ENCODE results near the gene OR2S2.

The OR2S2 gene

DNA sequence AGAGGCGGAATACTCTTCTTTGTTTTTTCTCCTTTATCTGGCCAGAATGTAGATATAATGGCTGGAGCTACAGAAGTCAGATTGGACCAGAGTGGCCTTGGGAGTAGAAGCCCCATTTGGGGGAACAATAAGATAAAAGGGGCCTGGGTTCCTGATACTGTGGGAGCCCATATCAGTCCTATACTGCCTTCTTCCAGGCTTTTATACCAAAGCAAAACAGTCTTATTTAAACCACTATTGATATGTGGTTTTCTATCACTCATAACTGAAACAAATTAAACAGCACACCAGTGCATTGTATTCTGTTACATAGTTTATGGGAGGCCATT lies 34.4 kb downstream of the OR2S2 start:
- TF ChIP-seq SIN3A (IDR thresholded peaks at IDR 0.05; ENCODE audit: borderline replicate concordance, insufficient read depth, low read length) (no peak), TAF1 (IDR thresholded peaks at IDR 0.05; ENCODE audit: borderline replicate concordance, insufficient read depth, low read length) (no peak), POLR2AphosphoS5 (IDR thresholded peaks at IDR 0.05; ENCODE audit: low read depth, low read length) (no peak), FOXP2 (optimal IDR thresholded peaks at IDR 0.05; ENCODE audit: borderline replicate concordance, extremely low read depth, extremely low read length, insufficient read depth) (no peak)
- TF ChIP-seq, protein P1, sequence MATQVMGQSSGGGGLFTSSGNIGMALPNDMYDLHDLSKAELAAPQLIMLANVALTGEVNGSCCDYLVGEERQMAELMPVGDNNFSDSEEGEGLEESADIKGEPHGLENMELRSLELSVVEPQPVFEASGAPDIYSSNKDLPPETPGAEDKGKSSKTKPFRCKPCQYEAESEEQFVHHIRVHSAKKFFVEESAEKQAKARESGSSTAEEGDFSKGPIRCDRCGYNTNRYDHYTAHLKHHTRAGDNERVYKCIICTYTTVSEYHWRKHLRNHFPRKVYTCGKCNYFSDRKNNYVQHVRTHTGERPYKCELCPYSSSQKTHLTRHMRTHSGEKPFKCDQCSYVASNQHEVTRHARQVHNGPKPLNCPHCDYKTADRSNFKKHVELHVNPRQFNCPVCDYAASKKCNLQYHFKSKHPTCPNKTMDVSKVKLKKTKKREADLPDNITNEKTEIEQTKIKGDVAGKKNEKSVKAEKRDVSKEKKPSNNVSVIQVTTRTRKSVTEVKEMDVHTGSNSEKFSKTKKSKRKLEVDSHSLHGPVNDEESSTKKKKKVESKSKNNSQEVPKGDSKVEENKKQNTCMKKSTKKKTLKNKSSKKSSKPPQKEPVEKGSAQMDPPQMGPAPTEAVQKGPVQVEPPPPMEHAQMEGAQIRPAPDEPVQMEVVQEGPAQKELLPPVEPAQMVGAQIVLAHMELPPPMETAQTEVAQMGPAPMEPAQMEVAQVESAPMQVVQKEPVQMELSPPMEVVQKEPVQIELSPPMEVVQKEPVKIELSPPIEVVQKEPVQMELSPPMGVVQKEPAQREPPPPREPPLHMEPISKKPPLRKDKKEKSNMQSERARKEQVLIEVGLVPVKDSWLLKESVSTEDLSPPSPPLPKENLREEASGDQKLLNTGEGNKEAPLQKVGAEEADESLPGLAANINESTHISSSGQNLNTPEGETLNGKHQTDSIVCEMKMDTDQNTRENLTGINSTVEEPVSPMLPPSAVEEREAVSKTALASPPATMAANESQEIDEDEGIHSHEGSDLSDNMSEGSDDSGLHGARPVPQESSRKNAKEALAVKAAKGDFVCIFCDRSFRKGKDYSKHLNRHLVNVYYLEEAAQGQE (IDR thresholded peaks at IDR 0.05; ENCODE audit: insufficient read depth in 1 of 2, low read depth in 2 of 2, low read length in 2 of 2), result no peak

DNA sequence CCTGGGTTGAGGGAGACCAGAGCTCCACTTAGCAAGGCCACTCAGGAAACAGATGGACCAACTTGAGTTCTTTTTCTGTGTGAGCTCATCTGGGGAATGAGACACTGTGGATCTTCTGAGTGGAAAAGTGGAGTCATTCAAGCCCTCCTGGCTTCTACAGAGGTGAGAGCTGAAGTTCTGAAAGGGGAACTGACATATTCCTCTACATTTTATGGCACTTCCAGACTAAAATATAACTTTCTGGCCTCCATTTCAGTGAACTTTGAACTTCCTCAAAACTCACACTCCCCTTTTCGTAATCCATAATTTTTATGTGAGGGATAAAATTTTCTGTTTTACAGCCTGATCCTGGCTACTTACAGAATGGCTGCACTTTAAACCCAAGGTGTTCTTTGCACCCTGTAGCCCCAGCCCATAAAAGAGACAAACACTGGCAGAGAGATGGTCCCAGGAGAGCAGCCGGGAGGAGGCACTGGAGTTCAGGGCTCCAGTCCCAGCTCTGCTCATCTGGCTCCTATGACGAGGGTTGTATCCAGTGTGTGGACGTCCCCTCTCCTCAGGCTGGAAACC lies 37.8 kb downstream of the OR2S2 start:
- no peak for TF ChIP-seq POLR2AphosphoS5 (IDR thresholded peaks at IDR 0.05; ENCODE audit: low read depth, low read length)
- TF ChIP-seq FOXP2 (optimal IDR thresholded peaks at IDR 0.05; ENCODE audit: borderline replicate concordance, extremely low read depth, extremely low read length, insufficient read depth), result no peak
- TF ChIP-seq TAF1 (IDR thresholded peaks at IDR 0.05; ENCODE audit: borderline replicate concordance, insufficient read depth, low read length), result no peak
- TF ChIP-seq, protein P1 (IDR thresholded peaks at IDR 0.05; ENCODE audit: insufficient read depth in 1 of 2, low read depth in 2 of 2, low read length in 2 of 2), result no peak
- no peak for TF ChIP-seq SIN3A (IDR thresholded peaks at IDR 0.05; ENCODE audit: borderline replicate concordance, insufficient read depth, low read length)

DNA sequence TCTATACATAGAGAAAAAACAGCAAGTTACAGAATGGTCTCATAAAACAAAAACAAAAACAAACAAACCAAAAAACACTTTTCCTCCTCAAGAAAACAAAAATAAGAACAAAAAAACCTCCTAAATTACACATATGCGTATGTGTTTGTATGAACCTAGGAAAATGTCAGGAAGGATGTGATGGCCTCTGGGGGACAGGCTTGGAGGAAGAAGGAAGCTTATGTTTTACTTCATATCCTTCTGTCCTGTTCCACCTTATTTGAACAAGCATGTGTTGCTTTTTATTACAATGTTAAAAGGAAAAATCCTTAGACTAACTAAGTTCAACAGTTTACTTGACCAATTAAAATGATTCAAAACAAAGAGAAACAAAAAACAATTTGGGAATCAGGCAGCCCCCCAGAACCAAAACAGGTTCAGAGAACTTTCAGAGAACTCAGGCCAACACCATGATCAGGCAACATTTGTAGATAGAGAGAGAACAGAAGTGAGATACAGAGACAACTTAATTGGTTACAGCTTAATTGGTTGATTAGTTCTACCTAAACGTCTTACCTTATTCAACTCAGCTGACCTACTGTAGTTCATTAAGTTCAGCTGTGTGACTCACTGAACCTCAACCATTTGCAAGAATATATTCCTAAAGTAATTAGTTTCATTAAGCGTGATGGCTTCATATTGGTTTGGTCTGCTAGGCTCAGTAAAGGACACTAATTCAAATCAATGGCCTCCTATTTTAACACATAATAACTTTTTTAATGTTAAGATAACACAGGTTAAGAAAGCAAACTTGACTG lies 38.5 kb downstream of the OR2S2 start:
- TF ChIP-seq, protein P1 (IDR thresholded peaks at IDR 0.05; ENCODE audit: insufficient read depth in 1 of 2, low read depth in 2 of 2, low read length in 2 of 2), result no peak
- TF ChIP-seq POLR2AphosphoS5 (IDR thresholded peaks at IDR 0.05; ENCODE audit: low read depth, low read length) (no peak), TAF1 (IDR thresholded peaks at IDR 0.05; ENCODE audit: borderline replicate concordance, insufficient read depth, low read length) (no peak), FOXP2 (optimal IDR thresholded peaks at IDR 0.05; ENCODE audit: borderline replicate concordance, extremely low read depth, extremely low read length, insufficient read depth) (no peak), SIN3A (IDR thresholded peaks at IDR 0.05; ENCODE audit: borderline replicate concordance, insufficient read depth, low read length) (no peak)

DNA sequence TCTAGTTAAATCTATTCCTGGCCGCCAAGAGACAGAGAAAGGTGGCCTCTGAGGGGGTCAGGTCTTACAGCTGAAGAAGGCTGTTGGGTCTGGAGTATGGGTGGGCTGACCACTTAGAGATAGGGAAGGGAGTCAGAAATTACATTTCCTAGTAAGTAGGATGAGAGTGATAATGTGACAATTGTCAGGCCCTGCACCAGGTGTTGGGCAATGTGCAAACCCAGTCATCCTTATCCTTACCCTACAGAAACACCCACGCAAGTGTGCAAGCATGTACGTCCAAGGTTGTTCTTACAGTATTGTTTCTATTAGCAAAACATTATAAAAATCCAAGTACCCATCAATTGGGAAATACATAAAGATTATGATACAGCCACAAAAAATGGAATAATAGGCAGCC lies 39.2 kb downstream of the OR2S2 start:
- no peak for TF ChIP-seq POLR2AphosphoS5 (IDR thresholded peaks at IDR 0.05; ENCODE audit: low read depth, low read length)
- TF ChIP-seq FOXP2 (optimal IDR thresholded peaks at IDR 0.05; ENCODE audit: borderline replicate concordance, extremely low read depth, extremely low read length, insufficient read depth), result no peak
- TF ChIP-seq SIN3A (IDR thresholded peaks at IDR 0.05; ENCODE audit: borderline replicate concordance, insufficient read depth, low read length), result no peak
- TF ChIP-seq, protein P1 (IDR thresholded peaks at IDR 0.05; ENCODE audit: insufficient read depth in 1 of 2, low read depth in 2 of 2, low read length in 2 of 2), result no peak
- no peak for TF ChIP-seq TAF1 (IDR thresholded peaks at IDR 0.05; ENCODE audit: borderline replicate concordance, insufficient read depth, low read length)
